ENCODE measurements around the gene TRMT11. TPM values are rescaled to one million over a fixed set of nuclear protein-coding genes. Genes with fewer than 3 reads are reported as not detected.

TRMT11 gene
- total and polyA plus RNA-seq, 2 of the 13 experiments (the other 11 are each of a cell fraction or from before 2014, with no cell fraction given): 42.2 to 81.9 TPM

GRCh38 chr6:125953502-125953875 lies 32.9 kb upstream of the TRMT11 start (continued):
- TF ChIP-seq CERS6 (CRISPR knock-in tag; IDR thresholded peaks at IDR 0.05) (no peak), SIX4 (CRISPR knock-in tag; IDR thresholded peaks at IDR 0.05) (no peak), PHF21A (CRISPR knock-in tag; IDR thresholded peaks at IDR 0.05) (no peak), ZFP41 (CRISPR knock-in tag; IDR thresholded peaks at IDR 0.05; ENCODE audit: borderline replicate concordance) (no peak), SSRP1 (CRISPR knock-in tag; IDR thresholded peaks at IDR 0.05) (no peak), HOXA3 (CRISPR knock-in tag; IDR thresholded peaks at IDR 0.05) (0 out of 2 replicates have a peak, but pooled peaks have one; percentile 18), ZMAT3 (CRISPR knock-in tag; conservative IDR thresholded peaks at IDR 0.05) (no peak)

- CTCF ChIA-PET (ENCODE audit: low intra/inter-chr PET ratio, low total read pairs): interaction anchor here (2.4 to 2.5 kb wide), 3 partner anchors 49 to 96 kb away, joined by 11 to 23 read pairs (median 18); no protein-coding TSS in a partner anchor
- H3K27ac ChIP-seq (ENCODE audit: extremely low read length, insufficient read depth, low read length): no peak overlapping the region
- H4K20me1 ChIP-seq (ENCODE audit: insufficient read depth, low read length): no peaks in the 10 kb centered on the region
- H2AFZ ChIP-seq (ENCODE audit: low read length): peak overlapping the region; percentile 32
- in situ Hi-C loops (cut with HindIII; ENCODE audit: extremely low pct_ligation_motif_present, low pct_unique_long_range_greater_than_20kb): loop anchor here (5.0 to 10.0 kb wide), 4 partner anchors 48 to 650 kb away; partner anchors contain the start of genes HDDC2 and NCOA7
- WGBS (ENCODE audit: low lambda C conversion rate): 70% methylated on average over 5 of the region's 5 CpGs
- intact Hi-C loops (cut with micrococcal nuclease; ENCODE audit: unreplicated experiment): no loop called here
- H3K4me1 ChIP-seq (ENCODE audit: insufficient read depth, low read length): peaks cover 64% of the 10 kb centered on the region
- POLR2A ChIA-PET: no interaction called here
- BruUV-seq (replicated peaks): no TSS peak
- TF ChIP-seq SATB2 (CRISPR knock-in tag; IDR thresholded peaks at IDR 0.05): no peak
- no peak for TF ChIP-seq TOE1 (CRISPR knock-in tag; IDR thresholded peaks at IDR 0.05)
- no peak for TF ChIP-seq ZNF431 (CRISPR knock-in tag; IDR thresholded peaks at IDR 0.05; ENCODE audit: borderline replicate concordance, low read depth)
- no peak for TF ChIP-seq ZBED4 (CRISPR knock-in tag; IDR thresholded peaks at IDR 0.05; ENCODE audit: borderline replicate concordance)
- no peak for TF ChIP-seq IRX3 (CRISPR knock-in tag; IDR thresholded peaks at IDR 0.05; ENCODE audit: borderline replicate concordance, low read depth)
- TF ChIP-seq, protein P1, sequence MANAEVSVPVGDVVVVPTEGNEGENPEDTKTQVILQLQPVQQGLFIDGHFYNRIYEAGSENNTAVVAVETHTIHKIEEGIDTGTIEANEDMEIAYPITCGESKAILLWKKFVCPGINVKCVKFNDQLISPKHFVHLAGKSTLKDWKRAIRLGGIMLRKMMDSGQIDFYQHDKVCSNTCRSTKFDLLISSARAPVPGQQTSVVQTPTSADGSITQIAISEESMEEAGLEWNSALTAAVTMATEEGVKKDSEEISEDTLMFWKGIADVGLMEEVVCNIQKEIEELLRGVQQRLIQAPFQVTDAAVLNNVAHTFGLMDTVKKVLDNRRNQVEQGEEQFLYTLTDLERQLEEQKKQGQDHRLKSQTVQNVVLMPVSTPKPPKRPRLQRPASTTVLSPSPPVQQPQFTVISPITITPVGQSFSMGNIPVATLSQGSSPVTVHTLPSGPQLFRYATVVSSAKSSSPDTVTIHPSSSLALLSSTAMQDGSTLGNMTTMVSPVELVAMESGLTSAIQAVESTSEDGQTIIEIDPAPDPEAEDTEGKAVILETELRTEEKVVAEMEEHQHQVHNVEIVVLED (CRISPR knock-in tag; IDR thresholded peaks at IDR 0.05; ENCODE audit: borderline replicate concordance): no peak
- no peak for TF ChIP-seq ONECUT2 (CRISPR knock-in tag; IDR thresholded peaks at IDR 0.05)
- no peak for TF ChIP-seq ZNF556 (CRISPR knock-in tag; IDR thresholded peaks at IDR 0.05; ENCODE audit: borderline replicate concordance)
- no peak for ATAC-seq
- no peak for FAIRE-seq
- H3K9me3 ChIP-seq (ENCODE audit: low read length): no peaks in the 10 kb centered on the region
- no peak for DNase-seq (ENCODE audit: low spot score)
- H3K9ac ChIP-seq (ENCODE audit: insufficient read depth, low read depth, low read length): no peak overlapping the region
- H3K79me2 ChIP-seq (ENCODE audit: insufficient read depth, low read length): peaks cover 27% of the 10 kb centered on the region
- H3K4me3 ChIP-seq (replicated peaks in 1 of 3; ENCODE audit: insufficient read depth in 1 of 3, low read depth in 2 of 3, low read length in 3 of 3): no peak overlapping the region
- no peaks in the 10 kb centered on the region for H3K36me3 ChIP-seq (replicated peaks in 1 of 2; ENCODE audit: control insufficient read depth in 1 of 2, insufficient read depth in 2 of 2, low read length in 2 of 2)
- no peaks in the 10 kb centered on the region; a peak in 1 of 5 replicates for H3K27me3 ChIP-seq (ENCODE audit: control insufficient read depth in 1 of 2, insufficient read depth in 2 of 2, low read length in 2 of 2)
- H3K4me2 ChIP-seq (ENCODE audit: low read depth, low read length): no peak overlapping the region
These were observed 31.5 kb upstream of the TRMT11 start for GRCh38 chr6:125954735-125955339.

Data from HepG2 (cell line).